WERI-Rb-1 (cell line): ENCODE data around the gene ATAT1.

Experiments
- DNase-seq: peaks from one replicate; pipeline ENCODE4 v3.0.0-alpha.2; 2020
- H3K27ac ChIP-seq: fragments of 250-450 bp; sonication (Bioruptor Pico); 2 replicates; pipeline ENCODE4 v1.5.1; 2020; ENCODE audit warnings: mild to moderate bottlenecking, moderate library complexity
- H3K27me3 ChIP-seq: fragments of 250-450 bp; sonication (Bioruptor Pico); 2 replicates; pipeline ENCODE4 v1.5.1; 2021; ENCODE audit warnings: mild to moderate bottlenecking, low read depth, moderate library complexity; ENCODE audit not compliant: insufficient read depth, severe bottlenecking
- H3K36me3 ChIP-seq: fragments of 250-450 bp; sonication (Bioruptor Pico); 2 replicates; pipeline ENCODE4 v1.5.1; 2020; ENCODE audit warnings: mild to moderate bottlenecking, moderate library complexity
- H3K4me3 ChIP-seq: 2 replicates; pipeline ENCODE4 v1.5.1; 2011; ENCODE audit warnings: low read depth, mild to moderate bottlenecking, control low read depth, low read length
- H3K9me3 ChIP-seq: fragments of 250-450 bp; sonication (Bioruptor Pico); 2 replicates; pipeline ENCODE4 v1.5.1; 2021; ENCODE audit warnings: mild to moderate bottlenecking, moderate library complexity; ENCODE audit not compliant: severe bottlenecking
- CTCF ChIP-seq: IDR thresholded peaks from 2 replicates; pipeline ENCODE4 v1.5.1; 2011; ENCODE audit warnings: low read depth, mild to moderate bottlenecking, control low read depth, inconsistent platforms, low read length

The ATAT1 gene

GRCh38 chr6:30676660-30677285 is 50.1 kb downstream of the ATAT1 start:
- Histone ChIP-seq H3K36me3 (peaks cover 59% of the 10 kb centered on the region), H3K27me3 (no peaks in the 10 kb centered on the region), H3K27ac (no peak overlapping the region), H3K4me3 (no peak overlapping the region), H3K9me3 (no peaks in the 10 kb centered on the region)
- DNase-seq, result no peak
- TF ChIP-seq CTCF, result no peak

GRCh38 chr6:30678964-30679726 is 52.5 kb downstream of the ATAT1 start:
- H3K27me3 ChIP-seq, result no peaks in the 10 kb centered on the region
- TF ChIP-seq CTCF, result peak; percentile 99
- H3K36me3 ChIP-seq, result peaks cover 73% of the 10 kb centered on the region
- no peaks in the 10 kb centered on the region for H3K9me3 ChIP-seq
- peak overlapping the region; percentile 10; the same call in 1 of the 2 replicates for H3K4me3 ChIP-seq
- H3K27ac ChIP-seq, result peak overlapping the region; percentile 90
- peak; percentile 96 for DNase-seq

- TF ChIP-seq CTCF, result no peak
- peak overlapping the region; percentile 10 for H3K4me3 ChIP-seq
- peaks cover 77% of the 10 kb centered on the region for H3K36me3 ChIP-seq
- no peaks in the 10 kb centered on the region for H3K27me3 ChIP-seq
- DNase-seq, result peak; percentile 96
- H3K9me3 ChIP-seq, result no peaks in the 10 kb centered on the region
- peak overlapping the region; percentile 90 for H3K27ac ChIP-seq
These were observed 53.3 kb downstream of the ATAT1 start for GRCh38 chr6:30679765-30680535.

GRCh38 chr6:30681766-30682142 is 55.1 kb downstream of the ATAT1 start:
- Histone ChIP-seq H3K27me3 (no peaks in the 10 kb centered on the region), H3K4me3 (no peak overlapping the region), H3K36me3 (peaks cover 79% of the 10 kb centered on the region), H3K9me3 (no peaks in the 10 kb centered on the region), H3K27ac (peak overlapping the region; percentile 90)
- DNase-seq, result no peak
- TF ChIP-seq CTCF, result no peak

GRCh38 chr6:30682143-30683117 is 55.8 kb downstream of the ATAT1 start:
- Histone ChIP-seq H3K4me3 (peak overlapping the region; percentile 29), H3K36me3 (peaks cover 75% of the 10 kb centered on the region), H3K9me3 (no peaks in the 10 kb centered on the region), H3K27me3 (no peaks in the 10 kb centered on the region), H3K27ac (peak overlapping the region; percentile 90)
- TF ChIP-seq CTCF, result no peak
- peak; percentile 69 for DNase-seq
